Natural killer cell treated with Interleukin-12 subunit alpha and Interleukin-12 subunit beta and Interleukin-15 and Interleukin-18, amount 100 ng/mL, for 72 hours (primary cell): ENCODE measurements around the gene RNU6-8. TPM values are rescaled to one million over a fixed set of nuclear protein-coding genes. Genes with fewer than 3 reads are reported as not detected.

Experiments
- ATAC-seq, 2 donors: fragments of 150-1000 bp; cut with Tn5 transposase in 1 of 2; sonication (Bioruptor Pico), chemical (Tn5 transposase) in 1 of 2; 2 replicates each; pipeline ENCODE4 v1.10.0; 2021
- DNase-seq: peaks from one replicate; pipeline ENCODE4 v3.0.0; 2022; ENCODE audit warnings: low spot score
- H3K27ac Mint-ChIP-seq, 2 donors: 1 replicate in 1 of 2; 2 replicates in 1 of 2; pipeline ENCODE4 v1.8.0; 2022; ENCODE audit warnings: mixed read lengths in 2 of 2, mild to moderate bottlenecking in 1 of 2, moderate library complexity in 1 of 2
- H3K27me3 Mint-ChIP-seq, 2 donors: 1 replicate in 1 of 2; 2 replicates in 1 of 2; pipeline ENCODE4 v1.8.0; 2022; ENCODE audit warnings: mixed read lengths in 2 of 2
- H3K36me3 Mint-ChIP-seq: one replicate; pipeline ENCODE4 v1.8.0; 2022; ENCODE audit warnings: mixed read lengths
- H3K4me1 Mint-ChIP-seq, 2 donors: 1 replicate in 1 of 2; 2 replicates in 1 of 2; pipeline ENCODE4 v1.8.0; 2022; ENCODE audit warnings: low read depth in 2 of 2, mixed read lengths in 2 of 2, mild to moderate bottlenecking in 1 of 2
- H3K4me3 Mint-ChIP-seq: one replicate; pipeline ENCODE4 v1.8.0; 2022; ENCODE audit warnings: mixed read lengths
- H3K9me3 Mint-ChIP-seq: 2 replicates; pipeline ENCODE4 v1.8.0; 2022; ENCODE audit warnings: mixed read lengths
- total RNA-seq, 2 donors: library from RNA; stranded (reverse); gene quantifications; one replicate each; pipeline ENCODE4 v1.2.3, GENCODE V29; 2022

RNU6-8 gene
- total RNA-seq, 2 donors from 2014 or later = not detected

DNA sequence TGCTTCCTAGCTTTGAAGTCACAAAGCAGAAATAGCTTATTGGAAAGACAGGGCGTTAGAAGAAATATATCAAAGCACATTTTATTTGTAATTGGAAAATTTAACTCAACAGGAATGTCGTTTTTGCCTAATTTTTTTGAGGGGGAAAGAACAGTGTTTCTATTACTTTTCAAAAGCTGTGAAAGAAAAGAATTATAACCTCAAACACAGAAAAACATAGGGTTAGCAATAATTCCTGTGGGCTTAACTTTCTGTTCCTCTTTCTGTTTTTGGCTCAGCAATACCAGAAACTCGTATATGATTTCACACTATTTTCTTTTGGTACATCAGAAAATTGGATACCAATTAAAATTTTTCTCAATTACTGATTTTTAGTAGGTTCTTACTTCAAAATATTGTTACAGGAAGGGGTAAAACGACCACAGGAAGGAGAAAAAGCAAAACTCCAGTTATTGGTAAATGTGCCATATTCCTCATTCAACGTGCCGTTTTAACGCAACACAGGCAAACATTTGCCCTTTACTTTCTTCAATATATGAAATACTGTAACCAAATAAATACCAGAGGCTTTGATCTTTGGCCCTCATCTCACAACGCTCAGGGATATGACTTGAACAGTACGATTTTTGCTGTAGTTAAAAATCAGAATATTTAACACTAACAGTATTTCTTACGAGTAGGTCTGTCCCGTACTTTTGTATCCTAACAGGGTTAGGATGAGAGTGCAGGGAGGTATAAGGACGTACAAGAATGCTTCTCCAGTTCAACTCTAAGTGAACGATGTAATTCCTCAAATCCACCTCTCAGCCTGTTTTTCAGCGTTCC, 2.5 kb downstream of the RNU6-8 start:
- H3K4me3 Mint-ChIP-seq = peak overlapping the region; percentile 91
- no peak for ATAC-seq
- H3K9me3 Mint-ChIP-seq = no peaks in the 10 kb centered on the region
- peaks cover 13 to 15% of the 10 kb centered on the region in 2 donors for H3K27me3 Mint-ChIP-seq
- peaks cover 30% of the 10 kb centered on the region in 2 donors for H3K4me1 Mint-ChIP-seq
- no peak overlapping the region for H3K27ac Mint-ChIP-seq
- no peaks in the 10 kb centered on the region for H3K36me3 Mint-ChIP-seq
- no peak for DNase-seq

DNA sequence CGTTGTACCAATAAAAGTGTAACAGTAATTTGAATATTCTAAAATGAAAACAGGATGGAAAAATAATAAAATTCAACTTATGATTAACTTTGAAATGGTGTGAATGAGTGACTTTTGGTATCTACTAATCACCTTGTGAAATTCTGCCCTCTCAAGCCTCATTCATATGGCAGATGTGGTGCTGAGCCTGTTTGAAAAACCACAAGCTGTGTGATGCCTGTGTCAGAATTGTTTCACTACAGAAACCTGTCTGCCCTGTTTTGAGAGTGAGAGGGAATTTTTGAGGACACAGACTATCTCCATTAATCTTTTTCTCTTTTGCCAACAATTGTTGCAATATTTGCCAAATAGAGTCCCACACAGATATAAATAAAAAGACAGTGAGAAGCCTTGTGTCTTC, 5.2 kb downstream of the RNU6-8 start:
- Mint-ChIP-seq H3K27me3 (peaks cover 14 to 16% of the 10 kb centered on the region in 2 donors), H3K4me1 (peaks cover 17 to 18% of the 10 kb centered on the region in 2 donors), H3K27ac (no peak overlapping the region), H3K9me3 (no peaks in the 10 kb centered on the region), H3K36me3 (no peaks in the 10 kb centered on the region), H3K4me3 (no peak overlapping the region)
- DNase-seq (no peak), ATAC-seq (no peak)

GRCh38 chr14:32195636-32196035, 7.4 kb downstream of the RNU6-8 start:
- Mint-ChIP-seq H3K36me3 (no peaks in the 10 kb centered on the region), H3K27me3 (peaks cover 16 to 24% of the 10 kb centered on the region in 2 donors), H3K9me3 (no peaks in the 10 kb centered on the region), H3K4me3 (no peak overlapping the region), H3K4me1 (no peaks in the 10 kb centered on the region), H3K27ac (no peak overlapping the region)
- ATAC-seq (no peak), DNase-seq (no peak)

- Mint-ChIP-seq H3K27ac (no peak overlapping the region), H3K27me3 (peaks cover 14 to 24% of the 10 kb centered on the region in 2 donors), H3K36me3 (no peaks in the 10 kb centered on the region), H3K4me1 (no peaks in the 10 kb centered on the region), H3K9me3 (no peaks in the 10 kb centered on the region), H3K4me3 (no peak overlapping the region)
- ATAC-seq (no peak), DNase-seq (no peak)
These were observed 9.5 kb downstream of the RNU6-8 start for GRCh38 chr14:32193532-32193931.

DNA sequence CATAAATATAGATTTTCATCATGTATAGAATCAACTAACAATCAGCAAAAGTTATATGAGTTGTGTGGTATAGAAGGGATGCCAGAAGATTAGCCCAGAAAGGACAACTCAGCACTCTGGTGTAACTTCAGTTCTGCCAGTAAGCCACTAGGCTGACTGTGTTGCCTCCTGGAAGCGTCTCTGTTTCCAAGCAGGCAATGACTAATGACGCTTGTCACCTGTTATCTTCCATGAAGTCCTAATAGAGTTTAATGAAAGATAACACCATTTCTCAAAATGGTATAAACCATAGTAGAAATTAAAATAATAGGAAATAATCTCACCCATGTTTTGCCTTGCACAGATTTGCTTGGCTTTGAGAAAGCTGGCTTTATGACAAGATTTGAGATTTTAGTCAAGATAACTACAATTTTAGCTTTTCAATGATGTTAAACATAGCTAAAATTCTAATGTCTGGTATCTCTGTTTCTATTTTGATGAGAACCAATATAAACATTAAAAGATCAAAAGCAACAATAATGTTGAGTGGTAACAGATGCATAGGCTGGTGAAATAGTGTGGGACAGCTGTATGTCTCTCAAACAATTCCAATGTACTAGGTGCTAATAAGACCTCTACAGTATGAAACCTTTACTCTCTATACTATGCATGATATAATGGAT, 10.2 kb downstream of the RNU6-8 start:
- H3K36me3 Mint-ChIP-seq = no peaks in the 10 kb centered on the region
- H3K27ac Mint-ChIP-seq = no peak overlapping the region
- no peaks in the 10 kb centered on the region for H3K9me3 Mint-ChIP-seq
- H3K27me3 Mint-ChIP-seq = peaks cover 14 to 23% of the 10 kb centered on the region in 2 donors
- H3K4me1 Mint-ChIP-seq = no peaks in the 10 kb centered on the region
- DNase-seq (no peak), ATAC-seq (no peak)
- H3K4me3 Mint-ChIP-seq = no peak overlapping the region

DNA sequence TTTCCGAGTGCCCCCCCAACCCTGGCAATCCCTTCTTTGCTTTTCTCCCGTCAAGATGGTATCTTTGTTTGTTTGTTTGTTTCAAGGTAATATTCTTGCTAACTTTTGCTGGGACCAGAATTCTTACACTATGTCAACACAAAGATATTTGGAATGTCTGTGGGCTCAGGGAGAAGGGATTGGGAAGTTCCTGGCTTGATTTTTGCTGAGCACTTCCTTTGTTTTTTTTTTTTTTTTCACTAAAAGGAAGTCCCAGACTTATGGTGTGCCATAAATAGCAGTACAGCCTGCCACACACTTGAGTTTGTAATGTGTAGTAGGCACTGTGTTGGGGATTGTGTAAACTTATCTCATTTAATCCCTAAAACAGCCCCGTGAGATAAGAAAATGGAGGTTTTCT, 12.4 kb downstream of the RNU6-8 start:
- peaks cover 16 to 18% of the 10 kb centered on the region in 2 donors for H3K27me3 Mint-ChIP-seq
- H3K36me3 Mint-ChIP-seq = no peaks in the 10 kb centered on the region
- H3K9me3 Mint-ChIP-seq = no peaks in the 10 kb centered on the region
- DNase-seq = no peak
- no peaks in the 10 kb centered on the region for H3K4me1 Mint-ChIP-seq
- ATAC-seq = no peak
- no peak overlapping the region for H3K27ac Mint-ChIP-seq
- no peak overlapping the region for H3K4me3 Mint-ChIP-seq

- ATAC-seq (no peak), DNase-seq (no peak)
- H3K4me1 Mint-ChIP-seq = no peaks in the 10 kb centered on the region
- H3K27me3 Mint-ChIP-seq = peaks cover 14 to 18% of the 10 kb centered on the region in 2 donors
- H3K4me3 Mint-ChIP-seq = no peak overlapping the region
- H3K27ac Mint-ChIP-seq = no peak overlapping the region
- H3K36me3 Mint-ChIP-seq = peaks cover 5% of the 10 kb centered on the region
- no peaks in the 10 kb centered on the region for H3K9me3 Mint-ChIP-seq
These were observed 13.3 kb downstream of the RNU6-8 start for GRCh38 chr14:32189811-32190210.

- Mint-ChIP-seq H3K4me1 (no peaks in the 10 kb centered on the region), H3K27ac (no peak overlapping the region), H3K36me3 (peaks cover 5% of the 10 kb centered on the region), H3K9me3 (no peaks in the 10 kb centered on the region), H3K4me3 (no peak overlapping the region), H3K27me3 (peaks cover 8 to 15% of the 10 kb centered on the region in 2 donors)
- ATAC-seq (no peak), DNase-seq (no peak)
These were observed 16.8 kb downstream of the RNU6-8 start for GRCh38 chr14:32186248-32186647.

- Mint-ChIP-seq H3K36me3 (peaks cover 15% of the 10 kb centered on the region), H3K4me1 (no peaks in the 10 kb centered on the region), H3K9me3 (no peaks in the 10 kb centered on the region), H3K4me3 (no peak overlapping the region), H3K27me3 (peaks cover 17 to 19% of the 10 kb centered on the region in 2 donors), H3K27ac (no peak overlapping the region)
- ATAC-seq = no peak
- no peak for DNase-seq
These were observed 18.0 kb downstream of the RNU6-8 start for GRCh38 chr14:32185097-32185496.

- Mint-ChIP-seq H3K4me3 (no peak overlapping the region), H3K27ac (no peak overlapping the region), H3K4me1 (no peaks in the 10 kb centered on the region), H3K9me3 (peaks cover 6% of the 10 kb centered on the region), H3K36me3 (peaks cover 19% of the 10 kb centered on the region), H3K27me3 (peaks cover 25 to 32% of the 10 kb centered on the region in 2 donors)
- DNase-seq (no peak), ATAC-seq (no peak)
These were observed 19.7 kb downstream of the RNU6-8 start for GRCh38 chr14:32183151-32184058.

- H3K9me3 Mint-ChIP-seq = no peaks in the 10 kb centered on the region
- H3K4me3 Mint-ChIP-seq = no peak overlapping the region
- ATAC-seq = no peak
- H3K36me3 Mint-ChIP-seq = no peaks in the 10 kb centered on the region
- H3K27me3 Mint-ChIP-seq = peaks cover 3 to 6% of the 10 kb centered on the region in 2 donors
- DNase-seq = no peak
- H3K4me1 Mint-ChIP-seq = no peaks in the 10 kb centered on the region
- H3K27ac Mint-ChIP-seq = no peak overlapping the region
These were observed 31.6 kb downstream of the RNU6-8 start for GRCh38 chr14:32171469-32171868.

DNA sequence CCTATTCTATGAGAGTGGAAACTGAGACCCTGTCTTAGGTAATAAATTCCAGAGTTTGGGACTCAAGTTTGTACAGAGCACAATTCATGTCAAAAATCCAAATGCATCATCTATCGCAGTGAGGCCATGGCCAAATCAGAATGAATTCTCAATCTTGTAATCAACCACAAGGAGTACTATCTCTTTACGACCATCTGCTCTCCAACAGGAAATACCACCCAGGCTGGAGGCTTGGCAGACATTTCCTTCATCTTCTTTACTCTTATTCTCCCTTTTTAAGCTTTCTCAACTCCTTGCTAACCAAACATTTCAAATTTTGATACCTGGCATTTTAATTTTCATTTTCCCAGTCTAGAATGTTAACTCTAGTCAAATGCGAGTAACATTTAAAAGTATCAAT, 33.9 kb downstream of the RNU6-8 start:
- DNase-seq (no peak), ATAC-seq (no peak)
- Mint-ChIP-seq H3K27me3 (no peaks in the 10 kb centered on the region), H3K4me3 (no peak overlapping the region), H3K9me3 (no peaks in the 10 kb centered on the region), H3K4me1 (no peaks in the 10 kb centered on the region), H3K36me3 (no peaks in the 10 kb centered on the region), H3K27ac (no peak overlapping the region)

DNA sequence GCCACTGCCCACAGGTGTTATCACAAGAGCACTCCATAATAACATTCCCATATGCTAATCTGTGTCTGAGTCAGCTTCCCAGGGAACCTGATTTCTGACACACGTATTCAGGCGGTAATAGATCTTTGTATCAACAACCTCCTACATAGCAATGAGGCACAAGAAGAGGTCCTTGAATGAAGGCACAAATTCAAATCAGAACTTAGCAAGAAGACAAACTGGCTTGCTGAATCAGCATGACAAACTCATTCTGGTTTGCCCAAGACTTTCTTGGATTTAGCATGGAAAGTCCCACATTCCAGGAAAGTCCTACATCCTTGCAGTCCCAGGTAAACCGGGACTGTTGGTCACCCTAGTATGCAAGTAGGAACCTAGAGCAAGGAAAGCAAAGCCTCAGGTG, 35.2 kb downstream of the RNU6-8 start:
- Mint-ChIP-seq H3K4me1 (no peaks in the 10 kb centered on the region), H3K27me3 (no peaks in the 10 kb centered on the region), H3K36me3 (no peaks in the 10 kb centered on the region), H3K9me3 (no peaks in the 10 kb centered on the region), H3K4me3 (no peak overlapping the region), H3K27ac (no peak overlapping the region)
- DNase-seq = no peak
- peak in 1 of 2 donors; percentile 24 for ATAC-seq
